Mesendoderm (in vitro differentiated cells): ENCODE results near the gene IFNGR2.
"Not testable (repeated sequence)": the region's sequence is repeated elsewhere in the genome, so short reads cannot be mapped to it uniquely, and the experiment has no call there.

Experiments used
- DNase-seq: peaks from one replicate; pipeline ENCODE4 v3.0.0; 2013
- H2AK5ac ChIP-seq: 2 replicates; pipeline ENCODE4 v1.6.1; 2013; ENCODE audit warnings: low read length, inconsistent platforms
- H2BK120ac ChIP-seq: 2 replicates; pipeline ENCODE4 v1.6.1; 2013; ENCODE audit warnings: low read depth, mild to moderate bottlenecking, low read length, moderate library complexity, mixed read lengths
- H2BK15ac ChIP-seq: replicated peaks from 2 replicates; pipeline ENCODE4 v1.6.1; 2013; ENCODE audit warnings: low read depth, mild to moderate bottlenecking, moderate library complexity
- H2BK5ac ChIP-seq: 2 replicates; pipeline ENCODE4 v1.6.1; 2013; ENCODE audit warnings: low read length, inconsistent platforms
- H3K18ac ChIP-seq: 2 replicates; pipeline ENCODE4 v1.6.1; 2013; ENCODE audit warnings: mild to moderate bottlenecking, low read length, mixed read lengths
- H3K23ac ChIP-seq: one replicate; pipeline ENCODE4 v1.6.1; 2013; ENCODE audit warnings: low read length
- H3K27ac ChIP-seq: 2 replicates; pipeline ENCODE4 v1.5.1; 2013; ENCODE audit warnings: low read depth, mild to moderate bottlenecking, inconsistent platforms, low read length, moderate library complexity
- H3K27me3 ChIP-seq: 2 replicates; pipeline ENCODE4 v1.6.1; 2013; ENCODE audit warnings: low read length, control low read depth, mild to moderate bottlenecking, inconsistent platforms; ENCODE audit not compliant: insufficient read depth, poor library complexity
- H3K36me3 ChIP-seq: 2 replicates; pipeline ENCODE4 v1.6.1; 2013; ENCODE audit warnings: low read length, inconsistent platforms; ENCODE audit not compliant: control insufficient read depth, insufficient read depth
- H3K4ac ChIP-seq: one replicate; pipeline ENCODE4 v1.6.1; 2013; ENCODE audit warnings: low read depth, mild to moderate bottlenecking, low read length, moderate library complexity
- H3K4me1 ChIP-seq: 2 replicates; pipeline ENCODE4 v1.6.1; 2013; ENCODE audit warnings: low read depth, low read length, inconsistent platforms; ENCODE audit not compliant: control insufficient read depth
- H3K4me2 ChIP-seq: 2 replicates; pipeline ENCODE4 v1.6.1; 2013; ENCODE audit warnings: low read length
- H3K4me3 ChIP-seq: 2 replicates; pipeline ENCODE4 v1.5.1; 2013; ENCODE audit warnings: mild to moderate bottlenecking, low read length
- H3K56ac ChIP-seq: one replicate; pipeline ENCODE4 v1.6.1; 2013; ENCODE audit warnings: low read length
- H3K79me1 ChIP-seq: 2 replicates; pipeline ENCODE4 v1.6.1; 2013; ENCODE audit warnings: low read length, inconsistent platforms
- H3K79me2 ChIP-seq: 2 replicates; pipeline ENCODE4 v1.6.1; 2013; ENCODE audit warnings: mild to moderate bottlenecking, low read length; ENCODE audit not compliant: control insufficient read depth, insufficient read depth
- H3K9ac ChIP-seq: 2 replicates; pipeline ENCODE4 v1.6.1; 2013; ENCODE audit warnings: low read length, inconsistent platforms
- H4K5ac ChIP-seq: one replicate; pipeline ENCODE4 v1.6.1; 2013; ENCODE audit warnings: low read length
- H4K8ac ChIP-seq: one replicate; pipeline ENCODE4 v1.6.1; 2013; ENCODE audit warnings: low read depth, mild to moderate bottlenecking, control low read depth, low read length, moderate library complexity
- WGBS: extraction: QIAGEN DNeasy Blood & Tissue Kit; methylation state at CpG from one replicate; pipeline ENCODE4 v1.1.7; 2013; ENCODE audit warnings: low lambda C conversion rate, missing lambda C conversion rate; ENCODE audit not compliant: insufficient coverage; ENCODE audit errors: extremely low coverage; 5-methylcytosine and 5-hydroxymethylcytosine counted together

The IFNGR2 gene

DNA sequence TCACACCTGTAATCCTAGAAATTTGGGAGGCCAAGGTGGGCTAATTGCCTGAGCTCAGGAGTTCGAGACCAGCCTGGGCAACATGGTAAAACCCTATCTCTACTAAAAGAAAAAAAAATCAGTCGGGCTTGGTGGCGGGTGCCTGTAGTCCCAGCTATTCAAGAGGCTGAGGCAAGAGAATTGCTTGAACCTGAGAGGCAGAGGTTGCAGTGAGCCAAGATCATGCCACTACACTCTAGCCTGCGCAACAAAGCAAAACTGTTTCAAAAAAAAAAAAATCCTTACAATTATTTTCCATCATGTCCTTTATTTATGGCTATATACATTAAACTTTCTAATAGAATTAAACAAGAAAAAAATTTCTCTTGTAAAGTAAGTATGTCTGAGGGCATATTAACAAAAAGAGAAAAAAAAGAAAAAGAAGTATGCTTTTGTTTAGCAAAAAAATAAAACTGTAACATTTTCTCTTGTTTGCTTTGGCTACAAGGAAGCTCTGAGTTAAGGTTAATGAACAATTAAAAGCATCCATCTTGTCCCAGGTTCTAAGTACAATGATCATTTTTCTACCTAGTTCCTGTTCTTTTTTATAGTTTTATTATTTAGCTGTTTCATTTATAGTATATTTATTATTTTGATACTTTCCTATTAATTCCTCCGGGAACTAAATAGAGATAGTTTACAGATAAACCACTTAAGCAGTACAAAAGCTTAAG, 58.5 kb downstream of the IFNGR2 start:
- H4K5ac ChIP-seq = no peak overlapping the region
- H3K4me2 ChIP-seq = no peak overlapping the region
- H3K56ac ChIP-seq = no peak overlapping the region
- H3K27me3 ChIP-seq = no peaks in the 10 kb centered on the region
- no peak overlapping the region for H2BK120ac ChIP-seq
- H3K4me1 ChIP-seq = no peaks in the 10 kb centered on the region
- H3K79me2 ChIP-seq = no peaks in the 10 kb centered on the region
- DNase-seq = no peak
- no peak overlapping the region for H3K4me3 ChIP-seq
- H3K18ac ChIP-seq = no peak overlapping the region
- H4K8ac ChIP-seq = no peak overlapping the region
- H3K79me1 ChIP-seq = no peaks in the 10 kb centered on the region
- H2BK15ac ChIP-seq = no peak overlapping the region
- H2BK5ac ChIP-seq = no peak overlapping the region
- no peak overlapping the region for H3K23ac ChIP-seq
- no CpG with 5 or more reads among the region's 5 CpGs for WGBS
- no peak overlapping the region for H3K9ac ChIP-seq
- no peak overlapping the region for H3K27ac ChIP-seq
- no peak overlapping the region for H2AK5ac ChIP-seq
- no peaks in the 10 kb centered on the region for H3K36me3 ChIP-seq
- H3K4ac ChIP-seq = no peak overlapping the region

GRCh38 chr21:33469183-33469582, 66.0 kb downstream of the IFNGR2 start:
- not testable (repeated sequence) for H3K4me3 ChIP-seq, H3K18ac ChIP-seq, H3K9ac ChIP-seq, H3K79me2 ChIP-seq, H2BK15ac ChIP-seq, H2AK5ac ChIP-seq, H4K5ac ChIP-seq, H3K79me1 ChIP-seq, H2BK120ac ChIP-seq, H4K8ac ChIP-seq, H3K36me3 ChIP-seq, H2BK5ac ChIP-seq, H3K4me2 ChIP-seq, H3K56ac ChIP-seq, H3K27ac ChIP-seq, DNase-seq, H3K23ac ChIP-seq, H3K4ac ChIP-seq, H3K27me3 ChIP-seq, H3K4me1 ChIP-seq
- no CpG with 5 or more reads among the region's 4 CpGs for WGBS

- Histone ChIP-seq H3K79me2 (no peaks in the 10 kb centered on the region), H3K56ac (no peak overlapping the region), H3K18ac (no peak overlapping the region), H3K23ac (no peak overlapping the region), H4K8ac (no peak overlapping the region), H3K27ac (no peak overlapping the region), H3K9ac (no peak overlapping the region), H2BK5ac (no peak overlapping the region), H3K4ac (no peak overlapping the region), H3K4me2 (no peak overlapping the region), H2AK5ac (no peak overlapping the region), H3K36me3 (no peaks in the 10 kb centered on the region), H3K4me1 (no peaks in the 10 kb centered on the region), H2BK120ac (no peak overlapping the region), H2BK15ac (no peak overlapping the region), H4K5ac (no peak overlapping the region), H3K79me1 (peaks cover 2% of the 10 kb centered on the region), H3K27me3 (no peaks in the 10 kb centered on the region), H3K4me3 (no peak overlapping the region)
- no CpG with 5 or more reads among the region's 2 CpGs for WGBS
- no peak for DNase-seq
These were observed 67.5 kb downstream of the IFNGR2 start for GRCh38 chr21:33470701-33471100.

DNA sequence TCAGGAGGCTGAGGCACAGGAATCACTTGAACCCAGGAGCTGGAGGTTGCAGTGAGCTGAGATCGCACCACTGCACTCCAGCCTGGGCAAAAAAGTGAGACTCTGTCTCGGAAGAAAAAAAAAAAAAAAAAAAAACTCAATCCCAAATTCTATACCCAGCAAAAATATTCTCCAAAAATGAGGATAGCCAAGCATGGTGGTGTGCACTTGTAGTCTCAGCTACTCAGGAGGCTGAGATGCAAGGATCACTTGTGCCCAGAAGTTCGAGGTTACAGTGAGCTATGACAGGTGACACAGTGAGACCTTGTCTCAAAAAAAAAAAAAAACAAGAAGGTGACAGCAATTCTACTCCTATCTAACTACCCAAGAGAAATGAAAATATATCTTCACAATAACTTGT, 70.1 kb downstream of the IFNGR2 start:
- Histone ChIP-seq H3K4me3 (no peak overlapping the region), H3K4me2 (no peak overlapping the region), H3K79me2 (no peaks in the 10 kb centered on the region), H2BK120ac (no peak overlapping the region), H3K4ac (no peak overlapping the region), H2AK5ac (no peak overlapping the region), H3K4me1 (no peaks in the 10 kb centered on the region), H4K5ac (no peak overlapping the region), H3K18ac (no peak overlapping the region), H3K36me3 (no peaks in the 10 kb centered on the region), H2BK5ac (no peak overlapping the region), H3K23ac (no peak overlapping the region), H2BK15ac (no peak overlapping the region), H3K27me3 (no peaks in the 10 kb centered on the region), H3K9ac (no peak overlapping the region), H3K56ac (no peak overlapping the region), H3K27ac (no peak overlapping the region), H3K79me1 (peaks cover 2% of the 10 kb centered on the region), H4K8ac (no peak overlapping the region)
- no CpG with 5 or more reads among the region's 3 CpGs for WGBS
- no peak for DNase-seq

DNA sequence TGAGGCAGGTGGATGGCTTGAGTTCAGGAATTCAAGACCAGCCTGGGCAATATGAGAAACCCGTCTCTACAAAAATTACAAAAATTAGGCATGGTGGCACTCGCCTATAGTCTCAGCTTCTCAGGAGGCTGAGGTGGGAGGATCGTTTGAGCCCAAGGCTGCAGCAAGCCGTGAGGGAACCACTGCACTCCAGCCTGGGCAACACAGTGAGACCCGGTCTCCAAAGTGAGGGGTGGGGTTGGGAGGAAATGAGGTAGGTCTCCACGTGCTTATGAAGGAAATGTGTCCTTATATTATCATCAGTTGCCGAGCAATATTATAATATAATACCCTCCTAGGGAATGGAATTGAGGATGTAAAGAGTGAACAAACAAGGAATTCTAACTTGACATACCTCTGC, 73.9 kb downstream of the IFNGR2 start:
- H3K27me3 ChIP-seq = no peaks in the 10 kb centered on the region
- no peak for DNase-seq
- WGBS = no CpG with 5 or more reads among the region's 7 CpGs

DNA sequence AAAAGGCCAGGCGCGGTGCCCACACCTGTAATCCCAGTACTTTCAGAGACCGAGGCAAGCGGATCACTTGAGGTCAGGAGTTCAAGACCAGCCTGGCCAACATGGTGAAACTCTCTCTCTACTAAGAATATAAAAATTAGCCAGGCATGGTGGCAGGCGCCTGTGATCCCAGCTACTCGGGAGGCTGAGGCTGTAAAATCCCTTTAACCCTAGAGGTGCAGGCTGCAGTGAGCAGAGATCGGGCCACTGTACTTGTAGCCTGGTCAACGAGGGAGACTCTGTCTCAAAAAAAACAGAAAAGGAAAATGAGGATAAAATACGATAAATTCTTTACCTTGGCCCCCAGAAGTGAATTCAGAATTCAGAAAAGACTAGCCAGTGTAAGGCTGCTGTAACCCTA, 75.0 kb downstream of the IFNGR2 start:
- Histone ChIP-seq H3K4me3 (no peak overlapping the region), H4K5ac (no peak overlapping the region), H3K4ac (no peak overlapping the region), H3K23ac (no peak overlapping the region), H4K8ac (no peak overlapping the region), H3K27ac (no peak overlapping the region), H2BK5ac (no peak overlapping the region), H2BK15ac (no peak overlapping the region), H2AK5ac (no peak overlapping the region), H3K27me3 (no peaks in the 10 kb centered on the region), H3K18ac (no peak overlapping the region), H3K56ac (no peak overlapping the region), H3K4me2 (peak overlapping the region; percentile 87), H3K4me1 (no peaks in the 10 kb centered on the region), H3K36me3 (no peaks in the 10 kb centered on the region), H2BK120ac (no peak overlapping the region), H3K9ac (peak overlapping the region; percentile 86), H3K79me2 (no peaks in the 10 kb centered on the region), H3K79me1 (no peaks in the 10 kb centered on the region)
- peak; percentile 0 for DNase-seq
- no CpG with 5 or more reads among the region's 9 CpGs for WGBS

More for the DNA sequence above, 73.9 kb downstream of the IFNGR2 start:
- H2AK5ac ChIP-seq = no peak overlapping the region
- H3K23ac ChIP-seq = no peak overlapping the region
- H2BK5ac ChIP-seq = no peak overlapping the region
- no peak overlapping the region for H3K18ac ChIP-seq
- no peaks in the 10 kb centered on the region for H3K36me3 ChIP-seq
- H3K4ac ChIP-seq = no peak overlapping the region
- no peak overlapping the region for H2BK15ac ChIP-seq
- H3K79me2 ChIP-seq = no peaks in the 10 kb centered on the region
- H3K4me3 ChIP-seq = no peak overlapping the region
- no peak overlapping the region for H3K56ac ChIP-seq
- no peak overlapping the region for H2BK120ac ChIP-seq
- H3K4me1 ChIP-seq = no peaks in the 10 kb centered on the region
- no peak overlapping the region for H4K8ac ChIP-seq
- no peaks in the 10 kb centered on the region for H3K79me1 ChIP-seq
- no peak overlapping the region for H3K27ac ChIP-seq
- H4K5ac ChIP-seq = no peak overlapping the region
- H3K4me2 ChIP-seq = no peak overlapping the region
- H3K9ac ChIP-seq = no peak overlapping the region
